Measurements from ENCODE around the gene EGFL7.
"Not testable (repeated sequence)": the region's sequence is repeated elsewhere in the genome, so short reads cannot be mapped to it uniquely, and the experiment has no call there.

Gene EGFL7

GRCh38 chr9:136625101-136626065, 37.3 kb upstream of the EGFL7 start:
- DNase-seq: peak; percentile 22

- DNase-seq: no peak
Observed at GRCh38 chr9:136626066-136626725, 36.5 kb upstream of the EGFL7 start.

- no peak for DNase-seq
Observed at GRCh38 chr9:136626740-136627642, 35.7 kb upstream of the EGFL7 start.

- no peak for DNase-seq
Observed at GRCh38 chr9:136627703-136628102, 35.0 kb upstream of the EGFL7 start.

- no peak for DNase-seq
Observed at GRCh38 chr9:136628268-136628667, 34.4 kb upstream of the EGFL7 start.

GRCh38 chr9:136629001-136629878, 33.5 kb upstream of the EGFL7 start:
- no peak for DNase-seq

- DNase-seq: no peak
Observed at GRCh38 chr9:136629879-136630661, 32.6 kb upstream of the EGFL7 start.

GRCh38 chr9:136630662-136630992, 32.1 kb upstream of the EGFL7 start:
- no peak for DNase-seq

GRCh38 chr9:136631038-136632000, 31.4 kb upstream of the EGFL7 start:
- peak; percentile 44 for DNase-seq

- not testable (repeated sequence) for DNase-seq
Observed at GRCh38 chr9:136632072-136632471, 30.6 kb upstream of the EGFL7 start.

- not testable (repeated sequence) for DNase-seq
Observed at GRCh38 chr9:136632491-136633106, 30.1 kb upstream of the EGFL7 start.

GRCh38 chr9:136634904-136635303, 27.8 kb upstream of the EGFL7 start:
- no peak for DNase-seq

- DNase-seq: no peak
Observed at GRCh38 chr9:136640171-136641111, 22.3 kb upstream of the EGFL7 start.

GRCh38 chr9:136642439-136642921, 20.2 kb upstream of the EGFL7 start:
- no peak for DNase-seq

GRCh38 chr9:136643596-136644342, 18.9 kb upstream of the EGFL7 start:
- no peak for DNase-seq

- no peak for DNase-seq
Observed at GRCh38 chr9:136644343-136644592, 18.4 kb upstream of the EGFL7 start.

GRCh38 chr9:136644593-136645351, 17.9 kb upstream of the EGFL7 start:
- no peak for DNase-seq
